HEK293 (cell line): Measurements from ENCODE around the gene OTX1.
A peak's percentile ranks its signal among the peaks of the same experiment; 100 is the strongest.

Experiments
- CTCF ChIA-PET: fragments of 350-600 bp; formaldehyde crosslinking; extraction: SDS; loops from one replicate; lab custom pipeline; 2021; ENCODE audit warnings: antibody characterized with exemption; lab: Yijun Ruan, JAX
- POLR2A ChIA-PET: fragments of 300-600 bp; formaldehyde crosslinking; extraction: SDS; loops from one replicate; lab custom pipeline; 2020; ENCODE audit warnings: antibody characterized with exemption, inconsistent platforms; lab: Yijun Ruan, JAX
- H3K27ac ChIP-seq: fragments of 200-500 bp; sonication (Bioruptor generic); 2 replicates; pipeline ENCODE4 v1.5.1; 2014; ENCODE audit warnings: low read depth, low read length, control low read depth, inconsistent platforms; ENCODE audit errors: extremely low read depth
- H3K36me3 ChIP-seq, 2 experiments: fragments of 200-500 bp in 1 of 2; sonication (Bioruptor generic) in 1 of 2; 1 replicate in 1 of 2; 2 replicates in 1 of 2; pipeline ENCODE4 v1.5.1; 2014 to 2017; ENCODE audit warnings: inconsistent platforms in 2 of 2, low read length in 2 of 2; ENCODE audit not compliant: control insufficient read depth in 2 of 2, insufficient read depth in 1 of 2
- H3K4me1 ChIP-seq: fragments of 200-500 bp; sonication (Bioruptor generic); 2 replicates; pipeline ENCODE4 v1.5.1; 2014; ENCODE audit warnings: mild to moderate bottlenecking, low read length, inconsistent platforms; ENCODE audit not compliant: control insufficient read depth, insufficient read depth
- H3K4me3 ChIP-seq: 2 replicates; pipeline ENCODE4 v1.5.1; 2011; ENCODE audit warnings: low read depth, mild to moderate bottlenecking, control low read depth, low read length, moderate library complexity
- H3K9me3 ChIP-seq: fragments of 200-500 bp; sonication (Bioruptor generic); 2 replicates; pipeline ENCODE4 v1.5.1; 2014; ENCODE audit warnings: low read depth, low read length, inconsistent platforms; ENCODE audit not compliant: control insufficient read depth, insufficient read depth
- OSR2 ChIP-seq: fragments of 450-650 bp; formaldehyde crosslinking; IDR thresholded peaks from 2 replicates; pipeline ENCODE4 v1.5.1; 2016; ENCODE audit warnings: missing biosample characterization, missing genetic modification characterization
- SCRT2 ChIP-seq: fragments of 450-650 bp; formaldehyde crosslinking; IDR thresholded peaks from 2 replicates; pipeline ENCODE4 v1.5.1; 2016; ENCODE audit warnings: missing biosample characterization, missing genetic modification characterization
- TCF7L2 ChIP-seq: IDR thresholded peaks from 2 replicates; pipeline ENCODE4 v1.6.1; 2011; ENCODE audit warnings: low read depth, mild to moderate bottlenecking, inconsistent platforms, low read length, moderate library complexity, borderline replicate concordance
- TRIM28 ChIP-seq: IDR thresholded peaks from 2 replicates; pipeline ENCODE4 v1.6.1; 2011; ENCODE audit warnings: low read length, control low read depth, borderline replicate concordance
- ZBTB17 ChIP-seq: fragments of 450-650 bp; formaldehyde crosslinking; IDR thresholded peaks from 2 replicates; pipeline ENCODE4 v1.5.1; 2016; ENCODE audit warnings: missing biosample characterization, missing genetic modification characterization
- ZNF133 ChIP-seq: fragments of 450-650 bp; formaldehyde crosslinking; IDR thresholded peaks from 2 replicates; pipeline ENCODE4 v1.5.1; 2016; ENCODE audit warnings: missing biosample characterization, missing genetic modification characterization
- ZNF155 ChIP-seq: fragments of 450-650 bp; formaldehyde crosslinking; IDR thresholded peaks from 2 replicates; pipeline ENCODE4 v1.5.1; 2016; ENCODE audit warnings: missing biosample characterization, missing genetic modification characterization
- ZNF157 ChIP-seq: fragments of 450-650 bp; formaldehyde crosslinking; IDR thresholded peaks from 2 replicates; pipeline ENCODE4 v1.5.1; 2016; ENCODE audit warnings: missing biosample characterization, missing genetic modification characterization
- ZNF175 ChIP-seq: fragments of 450-650 bp; formaldehyde crosslinking; IDR thresholded peaks from 2 replicates; pipeline ENCODE4 v1.5.1; 2016; ENCODE audit warnings: missing biosample characterization, missing genetic modification characterization
- ZNF2 ChIP-seq: fragments of 450-650 bp; formaldehyde crosslinking; IDR thresholded peaks from 2 replicates; pipeline ENCODE4 v1.5.1; 2016; ENCODE audit warnings: missing biosample characterization, missing genetic modification characterization
- ZNF214 ChIP-seq: fragments of 450-650 bp; formaldehyde crosslinking; IDR thresholded peaks from 2 replicates; pipeline ENCODE4 v1.5.1; 2017; ENCODE audit warnings: missing biosample characterization, mild to moderate bottlenecking, missing genetic modification characterization, borderline replicate concordance
- ZNF302 ChIP-seq: fragments of 450-650 bp; formaldehyde crosslinking; IDR thresholded peaks from 2 replicates; pipeline ENCODE4 v1.5.1; 2016; ENCODE audit warnings: missing biosample characterization, missing genetic modification characterization, low read depth
- ZNF48 ChIP-seq: fragments of 450-650 bp; formaldehyde crosslinking; IDR thresholded peaks from 2 replicates; pipeline ENCODE4 v1.5.1; 2016; ENCODE audit warnings: missing biosample characterization, missing genetic modification characterization
- ZNF660 ChIP-seq: fragments of 450-650 bp; IDR thresholded peaks from 2 replicates; pipeline ENCODE4 v1.5.1; 2018; ENCODE audit warnings: missing biosample characterization, mild to moderate bottlenecking, missing genetic modification characterization
- ZNF664 ChIP-seq: fragments of 450-650 bp; formaldehyde crosslinking; IDR thresholded peaks from 2 replicates; pipeline ENCODE4 v1.5.1; 2016; ENCODE audit warnings: missing biosample characterization, missing genetic modification characterization
- ZNF776 ChIP-seq: fragments of 450-650 bp; formaldehyde crosslinking; IDR thresholded peaks from 2 replicates; pipeline ENCODE4 v1.5.0; 2017; ENCODE audit warnings: missing biosample characterization, missing genetic modification characterization, borderline replicate concordance
- ZNF837 ChIP-seq: fragments of 450-650 bp; formaldehyde crosslinking; IDR thresholded peaks from 2 replicates; pipeline ENCODE4 v1.5.1; 2016; ENCODE audit warnings: missing biosample characterization, missing genetic modification characterization
- ZXDB ChIP-seq: fragments of 450-650 bp; formaldehyde crosslinking; IDR thresholded peaks from 2 replicates; pipeline ENCODE4 v1.5.1; 2016; ENCODE audit warnings: missing biosample characterization, missing genetic modification characterization
- TF ChIP-seq, protein P1 (sequence below): fragments of 450-650 bp; formaldehyde crosslinking; IDR thresholded peaks from 2 replicates; pipeline ENCODE4 v1.5.1; 2016; ENCODE audit warnings: missing biosample characterization, missing genetic modification characterization
- TF ChIP-seq, protein P2 (sequence below): fragments of 450-650 bp; formaldehyde crosslinking; IDR thresholded peaks from 2 replicates; pipeline ENCODE4 v1.5.1; 2016; ENCODE audit warnings: missing biosample characterization, missing genetic modification characterization, borderline replicate concordance
- TF ChIP-seq, protein P3 (sequence below): fragments of 450-650 bp; formaldehyde crosslinking; IDR thresholded peaks from 2 replicates; pipeline ENCODE4; 2016; ENCODE audit warnings: missing biosample characterization, missing genetic modification characterization
- TF ChIP-seq, protein P4 (sequence below): fragments of 450-650 bp; IDR thresholded peaks from 2 replicates; pipeline ENCODE4 v1.5.1; 2018; ENCODE audit warnings: missing biosample characterization, mild to moderate bottlenecking, missing genetic modification characterization

The OTX1 gene

DNA sequence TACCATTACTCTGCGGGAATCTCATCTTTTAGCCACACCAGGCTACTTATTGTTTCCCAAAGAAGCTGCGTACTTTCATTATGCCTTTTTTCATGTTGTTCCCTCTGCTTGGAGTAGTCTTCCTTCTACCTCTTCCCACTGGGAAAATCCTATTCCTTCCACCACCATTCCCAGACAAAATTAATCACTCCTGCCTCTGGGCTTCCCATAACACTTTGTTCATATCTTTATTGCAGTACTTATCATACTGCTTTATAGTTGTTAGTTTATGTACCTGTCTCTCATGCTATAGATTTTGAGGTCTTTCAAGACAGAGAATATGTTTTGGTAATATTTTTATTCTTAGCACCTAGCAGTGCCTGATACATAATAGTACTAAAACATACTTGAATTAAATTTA, 16.2 kb downstream of the OTX1 start (continued):
- TF ChIP-seq, protein P1, sequence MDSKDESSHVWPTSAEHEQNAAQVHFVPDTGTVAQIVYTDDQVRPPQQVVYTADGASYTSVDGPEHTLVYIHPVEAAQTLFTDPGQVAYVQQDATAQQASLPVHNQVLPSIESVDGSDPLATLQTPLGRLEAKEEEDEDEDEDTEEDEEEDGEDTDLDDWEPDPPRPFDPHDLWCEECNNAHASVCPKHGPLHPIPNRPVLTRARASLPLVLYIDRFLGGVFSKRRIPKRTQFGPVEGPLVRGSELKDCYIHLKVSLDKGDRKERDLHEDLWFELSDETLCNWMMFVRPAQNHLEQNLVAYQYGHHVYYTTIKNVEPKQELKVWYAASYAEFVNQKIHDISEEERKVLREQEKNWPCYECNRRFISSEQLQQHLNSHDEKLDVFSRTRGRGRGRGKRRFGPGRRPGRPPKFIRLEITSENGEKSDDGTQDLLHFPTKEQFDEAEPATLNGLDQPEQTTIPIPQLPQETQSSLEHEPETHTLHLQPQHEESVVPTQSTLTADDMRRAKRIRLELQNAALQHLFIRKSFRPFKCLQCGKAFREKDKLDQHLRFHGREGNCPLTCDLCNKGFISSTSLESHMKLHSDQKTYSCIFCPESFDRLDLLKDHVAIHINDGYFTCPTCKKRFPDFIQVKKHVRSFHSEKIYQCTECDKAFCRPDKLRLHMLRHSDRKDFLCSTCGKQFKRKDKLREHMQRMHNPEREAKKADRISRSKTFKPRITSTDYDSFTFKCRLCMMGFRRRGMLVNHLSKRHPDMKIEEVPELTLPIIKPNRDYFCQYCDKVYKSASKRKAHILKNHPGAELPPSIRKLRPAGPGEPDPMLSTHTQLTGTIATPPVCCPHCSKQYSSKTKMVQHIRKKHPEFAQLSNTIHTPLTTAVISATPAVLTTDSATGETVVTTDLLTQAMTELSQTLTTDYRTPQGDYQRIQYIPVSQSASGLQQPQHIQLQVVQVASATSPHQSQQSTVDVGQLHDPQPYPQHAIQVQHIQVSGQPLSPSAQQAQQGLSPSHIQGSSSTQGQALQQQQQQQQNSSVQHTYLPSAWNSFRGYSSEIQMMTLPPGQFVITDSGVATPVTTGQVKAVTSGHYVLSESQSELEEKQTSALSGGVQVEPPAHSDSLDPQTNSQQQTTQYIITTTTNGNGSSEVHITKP (tag by site-specific recombination) = peak; percentile 45; the same call in 1 of the 2 replicates
- TF ChIP-seq ZNF776 (tag by site-specific recombination) = no peak
- TF ChIP-seq ZBTB17 (tag by site-specific recombination) = peak; percentile 80
- no peak for TF ChIP-seq ZNF175 (tag by site-specific recombination)
- TF ChIP-seq SCRT2 (tag by site-specific recombination) = no peak
- 0 out of 2 replicates have a peak, but pooled peaks have one; percentile 12 for TF ChIP-seq TRIM28

DNA sequence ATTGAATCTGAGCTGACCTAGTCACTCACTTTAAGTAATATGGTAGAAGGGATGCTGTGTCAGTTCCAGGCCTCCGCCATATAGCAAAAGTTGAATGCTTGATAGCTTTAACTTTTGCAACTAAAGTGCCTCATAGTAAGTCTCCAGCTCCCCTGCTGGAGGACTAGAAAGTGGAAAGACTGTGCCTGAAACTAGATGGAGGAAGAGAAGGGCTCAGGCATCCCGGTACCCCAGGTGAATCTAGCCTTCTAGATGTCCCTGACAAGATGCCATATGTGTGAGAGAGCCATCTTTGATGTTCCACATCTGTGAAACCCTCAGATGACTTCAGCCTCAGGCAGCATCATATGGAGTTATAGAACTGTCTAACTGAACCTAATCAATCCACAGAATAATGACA, 21.0 kb downstream of the OTX1 start:
- CTCF ChIA-PET = no interaction called here
- H3K4me3 ChIP-seq = no peak overlapping the region
- TF ChIP-seq ZNF133 (tag by site-specific recombination) (no peak), ZXDB (tag by site-specific recombination) (no peak), ZNF48 (tag by site-specific recombination) (no peak)
- TF ChIP-seq, protein P2, sequence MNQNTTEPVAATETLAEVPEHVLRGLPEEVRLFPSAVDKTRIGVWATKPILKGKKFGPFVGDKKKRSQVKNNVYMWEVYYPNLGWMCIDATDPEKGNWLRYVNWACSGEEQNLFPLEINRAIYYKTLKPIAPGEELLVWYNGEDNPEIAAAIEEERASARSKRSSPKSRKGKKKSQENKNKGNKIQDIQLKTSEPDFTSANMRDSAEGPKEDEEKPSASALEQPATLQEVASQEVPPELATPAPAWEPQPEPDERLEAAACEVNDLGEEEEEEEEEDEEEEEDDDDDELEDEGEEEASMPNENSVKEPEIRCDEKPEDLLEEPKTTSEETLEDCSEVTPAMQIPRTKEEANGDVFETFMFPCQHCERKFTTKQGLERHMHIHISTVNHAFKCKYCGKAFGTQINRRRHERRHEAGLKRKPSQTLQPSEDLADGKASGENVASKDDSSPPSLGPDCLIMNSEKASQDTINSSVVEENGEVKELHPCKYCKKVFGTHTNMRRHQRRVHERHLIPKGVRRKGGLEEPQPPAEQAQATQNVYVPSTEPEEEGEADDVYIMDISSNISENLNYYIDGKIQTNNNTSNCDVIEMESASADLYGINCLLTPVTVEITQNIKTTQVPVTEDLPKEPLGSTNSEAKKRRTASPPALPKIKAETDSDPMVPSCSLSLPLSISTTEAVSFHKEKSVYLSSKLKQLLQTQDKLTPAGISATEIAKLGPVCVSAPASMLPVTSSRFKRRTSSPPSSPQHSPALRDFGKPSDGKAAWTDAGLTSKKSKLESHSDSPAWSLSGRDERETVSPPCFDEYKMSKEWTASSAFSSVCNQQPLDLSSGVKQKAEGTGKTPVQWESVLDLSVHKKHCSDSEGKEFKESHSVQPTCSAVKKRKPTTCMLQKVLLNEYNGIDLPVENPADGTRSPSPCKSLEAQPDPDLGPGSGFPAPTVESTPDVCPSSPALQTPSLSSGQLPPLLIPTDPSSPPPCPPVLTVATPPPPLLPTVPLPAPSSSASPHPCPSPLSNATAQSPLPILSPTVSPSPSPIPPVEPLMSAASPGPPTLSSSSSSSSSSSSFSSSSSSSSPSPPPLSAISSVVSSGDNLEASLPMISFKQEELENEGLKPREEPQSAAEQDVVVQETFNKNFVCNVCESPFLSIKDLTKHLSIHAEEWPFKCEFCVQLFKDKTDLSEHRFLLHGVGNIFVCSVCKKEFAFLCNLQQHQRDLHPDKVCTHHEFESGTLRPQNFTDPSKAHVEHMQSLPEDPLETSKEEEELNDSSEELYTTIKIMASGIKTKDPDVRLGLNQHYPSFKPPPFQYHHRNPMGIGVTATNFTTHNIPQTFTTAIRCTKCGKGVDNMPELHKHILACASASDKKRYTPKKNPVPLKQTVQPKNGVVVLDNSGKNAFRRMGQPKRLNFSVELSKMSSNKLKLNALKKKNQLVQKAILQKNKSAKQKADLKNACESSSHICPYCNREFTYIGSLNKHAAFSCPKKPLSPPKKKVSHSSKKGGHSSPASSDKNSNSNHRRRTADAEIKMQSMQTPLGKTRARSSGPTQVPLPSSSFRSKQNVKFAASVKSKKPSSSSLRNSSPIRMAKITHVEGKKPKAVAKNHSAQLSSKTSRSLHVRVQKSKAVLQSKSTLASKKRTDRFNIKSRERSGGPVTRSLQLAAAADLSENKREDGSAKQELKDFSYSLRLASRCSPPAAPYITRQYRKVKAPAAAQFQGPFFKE = no peak
- TF ChIP-seq, protein P3, sequence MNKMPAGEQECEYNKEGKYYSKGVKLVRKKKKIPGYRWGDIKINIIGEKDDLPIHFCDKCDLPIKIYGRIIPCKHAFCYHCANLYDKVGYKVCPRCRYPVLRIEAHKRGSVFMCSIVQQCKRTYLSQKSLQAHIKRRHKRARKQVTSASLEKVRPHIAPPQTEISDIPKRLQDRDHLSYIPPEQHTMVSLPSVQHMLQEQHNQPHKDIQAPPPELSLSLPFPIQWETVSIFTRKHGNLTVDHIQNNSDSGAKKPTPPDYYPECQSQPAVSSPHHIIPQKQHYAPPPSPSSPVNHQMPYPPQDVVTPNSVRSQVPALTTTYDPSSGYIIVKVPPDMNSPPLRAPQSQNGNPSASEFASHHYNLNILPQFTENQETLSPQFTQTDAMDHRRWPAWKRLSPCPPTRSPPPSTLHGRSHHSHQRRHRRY (tag by site-specific recombination) = no peak
- H3K27ac ChIP-seq = no peak overlapping the region
- no peaks in the 10 kb centered on the region for H3K9me3 ChIP-seq
- peaks cover 11% of the 10 kb centered on the region for H3K4me1 ChIP-seq
- no peaks in the 10 kb centered on the region for H3K36me3 ChIP-seq
- POLR2A ChIA-PET = no interaction called here

DNA sequence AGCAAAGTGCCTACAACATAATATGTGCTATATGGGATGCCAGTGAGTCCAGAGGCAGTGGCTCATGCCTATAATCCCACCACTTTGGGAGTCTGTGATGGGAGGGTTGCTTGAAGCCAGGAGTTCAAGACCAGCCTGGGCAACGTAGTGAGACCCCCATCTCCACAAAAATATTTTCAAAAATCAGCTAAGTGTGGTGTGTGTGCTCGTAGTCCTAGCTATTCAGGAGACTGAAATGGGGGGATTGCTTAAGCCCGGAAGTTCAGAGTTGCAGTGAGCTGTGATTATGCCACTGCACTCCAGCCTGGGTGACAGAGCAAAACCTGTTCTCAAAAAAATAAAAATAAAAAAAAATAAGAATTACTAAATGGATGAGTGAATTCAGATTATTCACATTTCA, 23.4 kb downstream of the OTX1 start:
- POLR2A ChIA-PET = no interaction called here
- Histone ChIP-seq H3K4me3 (no peak overlapping the region), H3K9me3 (no peaks in the 10 kb centered on the region), H3K4me1 (no peaks in the 10 kb centered on the region), H3K27ac (no peak overlapping the region), H3K36me3 (no peaks in the 10 kb centered on the region)
- CTCF ChIA-PET = no interaction called here
- TF ChIP-seq SCRT2 (tag by site-specific recombination) = no peak
- TF ChIP-seq ZNF302 (tag by site-specific recombination) = no peak
- no peak for TF ChIP-seq ZNF155 (tag by site-specific recombination)
- TF ChIP-seq, protein P4, sequence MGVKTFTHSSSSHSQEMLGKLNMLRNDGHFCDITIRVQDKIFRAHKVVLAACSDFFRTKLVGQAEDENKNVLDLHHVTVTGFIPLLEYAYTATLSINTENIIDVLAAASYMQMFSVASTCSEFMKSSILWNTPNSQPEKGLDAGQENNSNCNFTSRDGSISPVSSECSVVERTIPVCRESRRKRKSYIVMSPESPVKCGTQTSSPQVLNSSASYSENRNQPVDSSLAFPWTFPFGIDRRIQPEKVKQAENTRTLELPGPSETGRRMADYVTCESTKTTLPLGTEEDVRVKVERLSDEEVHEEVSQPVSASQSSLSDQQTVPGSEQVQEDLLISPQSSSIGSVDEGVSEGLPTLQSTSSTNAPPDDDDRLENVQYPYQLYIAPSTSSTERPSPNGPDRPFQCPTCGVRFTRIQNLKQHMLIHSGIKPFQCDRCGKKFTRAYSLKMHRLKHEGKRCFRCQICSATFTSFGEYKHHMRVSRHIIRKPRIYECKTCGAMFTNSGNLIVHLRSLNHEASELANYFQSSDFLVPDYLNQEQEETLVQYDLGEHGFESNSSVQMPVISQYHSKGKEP = no peak
- no peak for TF ChIP-seq ZNF2 (tag by site-specific recombination)
- TF ChIP-seq ZNF157 (tag by site-specific recombination) = no peak
- TF ChIP-seq ZNF837 (tag by site-specific recombination) = no peak
- TF ChIP-seq ZNF660 (tag by site-specific recombination) = no peak
- TF ChIP-seq ZNF664 (tag by site-specific recombination) = no peak
- TF ChIP-seq OSR2 (tag by site-specific recombination) = no peak
- TF ChIP-seq ZNF214 = no peak
- TF ChIP-seq TCF7L2 = no peak
